ES-I3 (cell line): ENCODE measurements around the gene KIFAP3.
"Not testable (repeated sequence)": the region's sequence is repeated elsewhere in the genome, so short reads cannot be mapped to it uniquely, and the experiment has no call there.

ENCODE experiments used
- H3K36me3 ChIP-seq: 2 replicates; pipeline ENCODE4 v1.6.1; 2013; ENCODE audit warnings: mild to moderate bottlenecking, low read length, control low read depth, moderate library complexity; ENCODE audit not compliant: insufficient read depth
- H3K4me1 ChIP-seq: 2 replicates; pipeline ENCODE4 v1.6.1; 2013; ENCODE audit warnings: mild to moderate bottlenecking, control low read depth, low read length; ENCODE audit not compliant: insufficient read depth
- H3K9ac ChIP-seq: 2 replicates; pipeline ENCODE4 v1.6.1; 2013; ENCODE audit warnings: low read depth, mild to moderate bottlenecking, low read length, moderate library complexity
- H3K9me3 ChIP-seq: 2 replicates; pipeline ENCODE4 v1.6.1; 2013; ENCODE audit warnings: mild to moderate bottlenecking, low read length, moderate library complexity; ENCODE audit not compliant: control insufficient read depth, insufficient read depth

Gene KIFAP3

GRCh38 chr1:170074250-170075157, at the start of gene KIFAP3:
Gene KIFAP3 (minus strand): TSS chr1:170074695. CDS start chr1:170074467, 228 bp downstream.
- Histone ChIP-seq H3K9me3 (no peaks in the 10 kb centered on the region; the same call in 1 of the 2 replicates), H3K9ac (peak within 1 kb of the TSS; percentile 67; the same call in 1 of the 2 replicates), H3K4me1 (no peaks in the 10 kb centered on the region), H3K36me3 (no peaks in the 10 kb centered on the region)

- H3K4me1 ChIP-seq, result peaks cover 10% of the 10 kb centered on the region
- H3K36me3 ChIP-seq, result no peaks in the 10 kb centered on the region
- no peak overlapping the region for H3K9ac ChIP-seq
- H3K9me3 ChIP-seq, result no peaks in the 10 kb centered on the region; the same call in 1 of the 2 replicates
Observed at GRCh38 chr1:170122366-170122765, 47.9 kb upstream of the KIFAP3 start.

GRCh38 chr1:170114906-170115305, 40.4 kb upstream of the KIFAP3 start:
- Histone ChIP-seq H3K9me3 (no peaks in the 10 kb centered on the region), H3K9ac (no peak overlapping the region), H3K4me1 (no peaks in the 10 kb centered on the region), H3K36me3 (no peaks in the 10 kb centered on the region)

GRCh38 chr1:170113140-170113539, 38.6 kb upstream of the KIFAP3 start:
- not testable (repeated sequence) for H3K9ac ChIP-seq, H3K9me3 ChIP-seq, H3K4me1 ChIP-seq, H3K36me3 ChIP-seq

- Histone ChIP-seq H3K4me1 (no peaks in the 10 kb centered on the region), H3K36me3 (no peaks in the 10 kb centered on the region), H3K9me3 (no peaks in the 10 kb centered on the region), H3K9ac (no peak overlapping the region)
Observed at GRCh38 chr1:170097449-170097948, 23.0 kb upstream of the KIFAP3 start.

GRCh38 chr1:170096806-170097340, 22.4 kb upstream of the KIFAP3 start:
- no peaks in the 10 kb centered on the region for H3K9me3 ChIP-seq

GRCh38 chr1:170095976-170096748, 21.7 kb upstream of the KIFAP3 start:
- no peak overlapping the region for H3K9ac ChIP-seq
- no peaks in the 10 kb centered on the region for H3K9me3 ChIP-seq
- H3K4me1 ChIP-seq, result no peaks in the 10 kb centered on the region
- H3K36me3 ChIP-seq, result no peaks in the 10 kb centered on the region

More at GRCh38 chr1:170096806-170097340, 22.4 kb upstream of the KIFAP3 start:
- H3K9ac ChIP-seq, result no peak overlapping the region
- H3K36me3 ChIP-seq, result no peaks in the 10 kb centered on the region
- no peaks in the 10 kb centered on the region for H3K4me1 ChIP-seq

GRCh38 chr1:170094697-170095616, 20.5 kb upstream of the KIFAP3 start:
- H3K36me3 ChIP-seq, H3K9me3 ChIP-seq, H3K4me1 ChIP-seq: not testable (repeated sequence)
- H3K9ac ChIP-seq, result peak overlapping the region; percentile 40; the same call in 1 of the 2 replicates

GRCh38 chr1:170086399-170087032, 12.0 kb upstream of the KIFAP3 start:
- Histone ChIP-seq H3K9me3 (no peaks in the 10 kb centered on the region), H3K9ac (no peak overlapping the region), H3K36me3 (no peaks in the 10 kb centered on the region), H3K4me1 (no peaks in the 10 kb centered on the region)

GRCh38 chr1:170085091-170085490, 10.6 kb upstream of the KIFAP3 start:
- H3K9me3 ChIP-seq, result no peaks in the 10 kb centered on the region
- H3K4me1 ChIP-seq, result no peaks in the 10 kb centered on the region
- no peak overlapping the region for H3K9ac ChIP-seq
- H3K36me3 ChIP-seq, result no peaks in the 10 kb centered on the region

- Histone ChIP-seq H3K36me3 (no peaks in the 10 kb centered on the region), H3K9me3 (no peaks in the 10 kb centered on the region), H3K4me1 (no peaks in the 10 kb centered on the region), H3K9ac (no peak overlapping the region)
Observed at GRCh38 chr1:170078610-170079189, 4.2 kb upstream of the KIFAP3 start.

GRCh38 chr1:170077926-170078325, 3.4 kb upstream of the KIFAP3 start:
- H3K9me3 ChIP-seq, result no peaks in the 10 kb centered on the region
- no peaks in the 10 kb centered on the region for H3K4me1 ChIP-seq
- H3K36me3 ChIP-seq, result no peaks in the 10 kb centered on the region
- no peak overlapping the region for H3K9ac ChIP-seq

GRCh38 chr1:170076952-170077351, 2.5 kb upstream of the KIFAP3 start:
- not testable (repeated sequence) for H3K4me1 ChIP-seq, H3K9ac ChIP-seq, H3K9me3 ChIP-seq, H3K36me3 ChIP-seq
